ENCODE results near the gene PKD1.

DNA sequence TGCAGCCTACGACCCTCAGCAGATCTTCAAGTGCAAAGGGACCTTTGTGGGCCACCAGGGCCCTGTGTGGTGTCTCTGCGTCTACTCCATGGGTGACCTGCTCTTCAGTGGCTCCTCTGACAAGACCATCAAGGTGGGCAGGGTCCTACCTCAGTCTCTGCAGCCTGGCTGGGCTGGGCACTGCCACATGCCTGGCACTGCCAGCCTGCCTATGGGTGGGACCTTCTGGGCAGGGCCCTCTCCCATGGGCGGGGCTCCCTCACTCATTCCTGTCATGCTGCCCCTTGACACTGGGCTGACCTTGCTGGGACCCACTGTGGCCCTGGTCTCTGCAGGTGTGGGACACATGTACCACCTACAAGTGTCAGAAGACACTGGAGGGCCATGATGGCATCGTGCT lies 38.2 kb upstream of the PKD1 start:
- TF ChIP-seq EP300 (IDR thresholded peaks at IDR 0.05): no peak
- TF ChIP-seq, protein P1, sequence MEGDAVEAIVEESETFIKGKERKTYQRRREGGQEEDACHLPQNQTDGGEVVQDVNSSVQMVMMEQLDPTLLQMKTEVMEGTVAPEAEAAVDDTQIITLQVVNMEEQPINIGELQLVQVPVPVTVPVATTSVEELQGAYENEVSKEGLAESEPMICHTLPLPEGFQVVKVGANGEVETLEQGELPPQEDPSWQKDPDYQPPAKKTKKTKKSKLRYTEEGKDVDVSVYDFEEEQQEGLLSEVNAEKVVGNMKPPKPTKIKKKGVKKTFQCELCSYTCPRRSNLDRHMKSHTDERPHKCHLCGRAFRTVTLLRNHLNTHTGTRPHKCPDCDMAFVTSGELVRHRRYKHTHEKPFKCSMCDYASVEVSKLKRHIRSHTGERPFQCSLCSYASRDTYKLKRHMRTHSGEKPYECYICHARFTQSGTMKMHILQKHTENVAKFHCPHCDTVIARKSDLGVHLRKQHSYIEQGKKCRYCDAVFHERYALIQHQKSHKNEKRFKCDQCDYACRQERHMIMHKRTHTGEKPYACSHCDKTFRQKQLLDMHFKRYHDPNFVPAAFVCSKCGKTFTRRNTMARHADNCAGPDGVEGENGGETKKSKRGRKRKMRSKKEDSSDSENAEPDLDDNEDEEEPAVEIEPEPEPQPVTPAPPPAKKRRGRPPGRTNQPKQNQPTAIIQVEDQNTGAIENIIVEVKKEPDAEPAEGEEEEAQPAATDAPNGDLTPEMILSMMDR (IDR thresholded peaks at IDR 0.05): no peak
